ENCODE measurements around the gene AP3D1.

AP3D1 gene

GRCh38 chr19:2191456-2192310, 40.3 kb upstream of the AP3D1 start:
- peaks cover 24% of the 10 kb centered on the region for H3K36me3 Mint-ChIP-seq (ENCODE audit: low read depth)
- no peak overlapping the region for H3K4me3 Mint-ChIP-seq
- TF ChIP-seq, protein P1, sequence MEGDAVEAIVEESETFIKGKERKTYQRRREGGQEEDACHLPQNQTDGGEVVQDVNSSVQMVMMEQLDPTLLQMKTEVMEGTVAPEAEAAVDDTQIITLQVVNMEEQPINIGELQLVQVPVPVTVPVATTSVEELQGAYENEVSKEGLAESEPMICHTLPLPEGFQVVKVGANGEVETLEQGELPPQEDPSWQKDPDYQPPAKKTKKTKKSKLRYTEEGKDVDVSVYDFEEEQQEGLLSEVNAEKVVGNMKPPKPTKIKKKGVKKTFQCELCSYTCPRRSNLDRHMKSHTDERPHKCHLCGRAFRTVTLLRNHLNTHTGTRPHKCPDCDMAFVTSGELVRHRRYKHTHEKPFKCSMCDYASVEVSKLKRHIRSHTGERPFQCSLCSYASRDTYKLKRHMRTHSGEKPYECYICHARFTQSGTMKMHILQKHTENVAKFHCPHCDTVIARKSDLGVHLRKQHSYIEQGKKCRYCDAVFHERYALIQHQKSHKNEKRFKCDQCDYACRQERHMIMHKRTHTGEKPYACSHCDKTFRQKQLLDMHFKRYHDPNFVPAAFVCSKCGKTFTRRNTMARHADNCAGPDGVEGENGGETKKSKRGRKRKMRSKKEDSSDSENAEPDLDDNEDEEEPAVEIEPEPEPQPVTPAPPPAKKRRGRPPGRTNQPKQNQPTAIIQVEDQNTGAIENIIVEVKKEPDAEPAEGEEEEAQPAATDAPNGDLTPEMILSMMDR (IDR thresholded peaks at IDR 0.05; ENCODE audit: unreplicated experiment in 3 of 3) = no peak
- H3K27ac Mint-ChIP-seq = no peak overlapping the region
- H3K4me1 Mint-ChIP-seq = peaks cover 8% of the 10 kb centered on the region
- no peaks in the 10 kb centered on the region for H3K9me3 Mint-ChIP-seq
- H3K27me3 Mint-ChIP-seq (ENCODE audit: low read depth) = no peaks in the 10 kb centered on the region

GRCh38 chr19:2190848-2191455, 39.6 kb upstream of the AP3D1 start:
- Mint-ChIP-seq H3K4me3 (no peak overlapping the region), H3K27ac (no peak overlapping the region), H3K4me1 (peaks cover 15% of the 10 kb centered on the region), H3K27me3 (ENCODE audit: low read depth) (no peaks in the 10 kb centered on the region), H3K9me3 (no peaks in the 10 kb centered on the region), H3K36me3 (ENCODE audit: low read depth) (peaks cover 26% of the 10 kb centered on the region)
- TF ChIP-seq, protein P1 (IDR thresholded peaks at IDR 0.05; ENCODE audit: unreplicated experiment in 3 of 3) = no peak

GRCh38 chr19:2189880-2190279, 38.5 kb upstream of the AP3D1 start:
- Mint-ChIP-seq H3K27me3 (ENCODE audit: low read depth) (no peaks in the 10 kb centered on the region), H3K27ac (no peak overlapping the region), H3K4me3 (no peak overlapping the region), H3K36me3 (ENCODE audit: low read depth) (peaks cover 34% of the 10 kb centered on the region), H3K9me3 (no peaks in the 10 kb centered on the region), H3K4me1 (peaks cover 25% of the 10 kb centered on the region)
- TF ChIP-seq, protein P1 (IDR thresholded peaks at IDR 0.05; ENCODE audit: unreplicated experiment in 3 of 3) = no peak

- H3K27ac Mint-ChIP-seq = peak overlapping the region in 1 of 3 experiments; percentile 64
- H3K9me3 Mint-ChIP-seq = no peaks in the 10 kb centered on the region
- no peaks in the 10 kb centered on the region for H3K27me3 Mint-ChIP-seq (ENCODE audit: low read depth)
- TF ChIP-seq, protein P1 (IDR thresholded peaks at IDR 0.05; ENCODE audit: unreplicated experiment in 3 of 3) = no peak
- H3K36me3 Mint-ChIP-seq (ENCODE audit: low read depth) = peaks cover 43% of the 10 kb centered on the region
- H3K4me3 Mint-ChIP-seq = no peak overlapping the region
- H3K4me1 Mint-ChIP-seq = peaks cover 33% of the 10 kb centered on the region
Measured at GRCh38 chr19:2188708-2189385, 37.5 kb upstream of the AP3D1 start.

GRCh38 chr19:2187159-2187558, 35.8 kb upstream of the AP3D1 start:
- H3K9me3 Mint-ChIP-seq = no peaks in the 10 kb centered on the region
- TF ChIP-seq, protein P1 (IDR thresholded peaks at IDR 0.05; ENCODE audit: unreplicated experiment in 3 of 3) = no peak
- no peak overlapping the region for H3K4me3 Mint-ChIP-seq
- H3K27me3 Mint-ChIP-seq (ENCODE audit: low read depth) = no peaks in the 10 kb centered on the region
- H3K27ac Mint-ChIP-seq = peak overlapping the region; percentile 93 to 98 (median 95)
- peaks cover 34% of the 10 kb centered on the region for H3K4me1 Mint-ChIP-seq
- peaks cover 35% of the 10 kb centered on the region for H3K36me3 Mint-ChIP-seq (ENCODE audit: low read depth)

Data from nephron (organoid).